H9 (cell line): ENCODE results near the gene AIG1. TPM values are rescaled to one million over a fixed set of nuclear protein-coding genes. Genes with fewer than 3 reads are reported as not detected.
A peak's percentile ranks its signal among the peaks of the same experiment; 100 is the strongest.

ENCODE experiments used
- DNase-seq: peaks from one replicate; pipeline ENCODE4 v3.0.0-alpha.2; 2017
- H2AFZ ChIP-seq: one replicate; pipeline ENCODE4 v1.6.1; 2013; ENCODE audit warnings: mild to moderate bottlenecking, low read length, control low read depth, moderate library complexity
- H2AK5ac ChIP-seq: 2 replicates; pipeline ENCODE4 v1.6.1; 2013; ENCODE audit warnings: low read length, control low read depth, mixed read lengths; ENCODE audit not compliant: insufficient read length
- H2BK120ac ChIP-seq: one replicate; pipeline ENCODE4 v1.6.1; 2013; ENCODE audit warnings: low read depth, mild to moderate bottlenecking, low read length, control low read depth, inconsistent platforms; ENCODE audit not compliant: poor library complexity, severe bottlenecking
- H2BK12ac ChIP-seq: 2 replicates; pipeline ENCODE4 v1.6.1; 2013; ENCODE audit warnings: low read length, control low read depth, mixed read lengths, low read depth; ENCODE audit not compliant: insufficient read length
- H2BK15ac ChIP-seq: 2 replicates; pipeline ENCODE4 v1.6.1; 2013; ENCODE audit warnings: low read depth, low read length, control low read depth
- H2BK20ac ChIP-seq: one replicate; pipeline ENCODE4 v1.6.1; 2013; ENCODE audit warnings: low read depth, mild to moderate bottlenecking, low read length, control low read depth, inconsistent platforms; ENCODE audit not compliant: poor library complexity, severe bottlenecking
- H2BK5ac ChIP-seq: 2 replicates; pipeline ENCODE4 v1.6.1; 2013; ENCODE audit warnings: low read length, control low read depth, mixed read lengths; ENCODE audit not compliant: insufficient read length
- H3K14ac ChIP-seq: 2 replicates; pipeline ENCODE4 v1.6.1; 2013; ENCODE audit warnings: low read length, control low read depth; ENCODE audit not compliant: insufficient read depth
- H3K18ac ChIP-seq: 2 replicates; pipeline ENCODE4 v1.6.1; 2013; ENCODE audit warnings: low read depth, mild to moderate bottlenecking, mixed read lengths, low read length, control low read depth; ENCODE audit not compliant: insufficient read length
- H3K23ac ChIP-seq: 2 replicates; pipeline ENCODE4 v1.6.1; 2013; ENCODE audit warnings: low read length, control low read depth, mixed read lengths, low read depth; ENCODE audit not compliant: insufficient read length
- H3K23me2 ChIP-seq: 2 replicates; pipeline ENCODE4 v1.6.1; 2013; ENCODE audit warnings: low read depth, mild to moderate bottlenecking, mixed read lengths, low read length, control low read depth; ENCODE audit not compliant: insufficient read length, poor library complexity, severe bottlenecking
- H3K27ac ChIP-seq: 2 replicates; pipeline ENCODE4 v1.5.1; 2013; ENCODE audit warnings: low read length, control low read depth, mixed read lengths, low read depth; ENCODE audit not compliant: insufficient read length
- H3K27me3 ChIP-seq: 2 replicates; pipeline ENCODE4 v1.6.1; 2013; ENCODE audit warnings: low read length, control low read depth, inconsistent platforms; ENCODE audit not compliant: insufficient read depth
- H3K4ac ChIP-seq: 2 replicates; pipeline ENCODE4 v1.6.1; 2013; ENCODE audit warnings: low read depth, mild to moderate bottlenecking, control low read depth, inconsistent platforms, low read length, moderate library complexity
- H3K4me1 ChIP-seq: 2 replicates; pipeline ENCODE4 v1.6.1; 2013; ENCODE audit warnings: low read length, control low read depth, inconsistent platforms; ENCODE audit not compliant: insufficient read depth
- H3K4me2 ChIP-seq: 2 replicates; pipeline ENCODE4 v1.6.1; 2013; ENCODE audit warnings: low read length, control low read depth, mixed read lengths; ENCODE audit not compliant: insufficient read length, insufficient read depth
- H3K56ac ChIP-seq: 2 replicates; pipeline ENCODE4 v1.6.1; 2013; ENCODE audit warnings: low read depth, mild to moderate bottlenecking, mixed read lengths, low read length, control low read depth; ENCODE audit not compliant: insufficient read length
- H3K79me1 ChIP-seq: 2 replicates; pipeline ENCODE4 v1.6.1; 2013; ENCODE audit warnings: low read depth, mild to moderate bottlenecking, moderate library complexity, low read length, control low read depth, inconsistent platforms; ENCODE audit not compliant: insufficient read depth, poor library complexity, severe bottlenecking
- H3K79me2 ChIP-seq: 2 replicates; pipeline ENCODE4 v1.6.1; 2013; ENCODE audit warnings: low read length, control low read depth, inconsistent platforms; ENCODE audit not compliant: insufficient read depth
- H3K9ac ChIP-seq: 2 replicates; pipeline ENCODE4 v1.6.1; 2013; ENCODE audit warnings: low read length, control low read depth, mixed read lengths; ENCODE audit not compliant: insufficient read length; ENCODE audit errors: extremely low read depth
- H3K9me3 ChIP-seq: one replicate; pipeline ENCODE4 v1.6.1; 2013; ENCODE audit warnings: low read depth, low read length, inconsistent platforms; ENCODE audit not compliant: control insufficient read depth
- H3T11ph ChIP-seq: one replicate; pipeline ENCODE4 v1.6.1; 2013; ENCODE audit warnings: mild to moderate bottlenecking, low read length, control low read depth, inconsistent platforms
- H4K20me1 ChIP-seq: one replicate; pipeline ENCODE4 v1.6.1; 2013; ENCODE audit not compliant: control insufficient read depth, insufficient read length, insufficient read depth
- H4K5ac ChIP-seq: 2 replicates; pipeline ENCODE4 v1.6.1; 2013; ENCODE audit warnings: low read depth, mild to moderate bottlenecking, mixed read lengths, low read length, control low read depth; ENCODE audit not compliant: insufficient read length
- H4K8ac ChIP-seq: replicated peaks from 2 replicates; pipeline ENCODE4 v1.6.1; 2013; ENCODE audit warnings: low read length, control low read depth, mixed read lengths, low read depth; ENCODE audit not compliant: insufficient read length
- H4K91ac ChIP-seq: 2 replicates; pipeline ENCODE4 v1.6.1; 2013; ENCODE audit warnings: low read depth, mild to moderate bottlenecking, moderate library complexity, mixed read lengths, low read length, control low read depth; ENCODE audit not compliant: insufficient read length
- H3K27ac Mint-ChIP-seq, 3 experiments: 2 replicates in 2 of 3; 3 replicates in 1 of 3; pipeline ENCODE4 v1.8.0; 2020 to 2021; ENCODE audit warnings: mixed read lengths in 3 of 3, mild to moderate bottlenecking in 1 of 3, moderate library complexity in 1 of 3
- H3K27me3 Mint-ChIP-seq: 2 replicates; pipeline ENCODE4 v1.8.0; 2021; ENCODE audit warnings: low read depth, mild to moderate bottlenecking, moderate library complexity, mixed read lengths
- H3K36me3 Mint-ChIP-seq, 3 experiments: 2 replicates in 2 of 3; 3 replicates in 1 of 3; pipeline ENCODE4 v1.8.0; 2020 to 2021; ENCODE audit warnings: low read depth in 3 of 3, mixed read lengths in 3 of 3; ENCODE audit not compliant: insufficient read depth in 1 of 3
- H3K4me1 Mint-ChIP-seq, 2 experiments: 2 replicates each; pipeline ENCODE4 v1.8.0; 2020; ENCODE audit warnings: mixed read lengths in 2 of 2
- H3K4me3 Mint-ChIP-seq, 2 experiments: 2 replicates in 1 of 2; 3 replicates in 1 of 2; pipeline ENCODE4 v1.8.0; 2020 to 2021; ENCODE audit warnings: mild to moderate bottlenecking in 2 of 2, mixed read lengths in 2 of 2, moderate library complexity in 1 of 2
- H3K9me3 Mint-ChIP-seq, 2 experiments: 2 replicates in 1 of 2; 3 replicates in 1 of 2; pipeline ENCODE4 v1.8.0; 2020; ENCODE audit warnings: mild to moderate bottlenecking in 2 of 2, mixed read lengths in 2 of 2, moderate library complexity in 1 of 2
- CTCF ChIP-seq: fragments of 200-600 bp; sonication (generic); conservative IDR thresholded peaks from 3 replicates; pipeline ENCODE4 v1.8.0; 2021; ENCODE audit warnings: antibody characterized with exemption, mild to moderate bottlenecking
- WGBS: extraction: QIAGEN DNeasy Blood & Tissue Kit; methylation state at CpG from one replicate; pipeline ENCODE4 v1.1.7; 2013; ENCODE audit warnings: missing lambda C conversion rate, low lambda C conversion rate, mixed read lengths; ENCODE audit not compliant: insufficient read length; ENCODE audit errors: extremely low coverage; 5-methylcytosine and 5-hydroxymethylcytosine counted together
- total RNA-seq: library from RNA; stranded (reverse); gene quantifications from 2 replicates; pipeline ENCODE4 v1.2.1, GENCODE V29; 2021

Gene AIG1
- total RNA-seq, 1 experiment from 2014 or later, result 44.6 TPM

GRCh38 chr6:143227675-143228074 lies 167.0 kb downstream of the AIG1 start:
- no peaks in the 10 kb centered on the region for H3K9me3 Mint-ChIP-seq
- peaks cover 0 to 8% (median 0%) of the 10 kb centered on the region in 3 experiments; a peak in 2 of 7 replicates for H3K36me3 Mint-ChIP-seq
- H3K18ac ChIP-seq, result no peak overlapping the region
- no peak overlapping the region for H3K27ac ChIP-seq
- no peak overlapping the region for H2BK120ac ChIP-seq
- H3K9me3 ChIP-seq, result no peaks in the 10 kb centered on the region
- no peaks in the 10 kb centered on the region for H3K79me1 ChIP-seq
- no peak overlapping the region for H3K9ac ChIP-seq
- no peak overlapping the region for H2BK15ac ChIP-seq
- H4K20me1 ChIP-seq, result no peaks in the 10 kb centered on the region
- no peak overlapping the region for H3T11ph ChIP-seq
- H3K4ac ChIP-seq, result no peak overlapping the region
- no peak overlapping the region for H3K56ac ChIP-seq
- no CpG with 5 or more reads among the region's 3 CpGs for WGBS
- no peak overlapping the region for H2BK12ac ChIP-seq
- H3K27me3 ChIP-seq, result no peaks in the 10 kb centered on the region
- H3K4me1 ChIP-seq, result no peaks in the 10 kb centered on the region; the same call in 1 of the 2 replicates
- H3K4me3 Mint-ChIP-seq, result no peak overlapping the region
- no peak overlapping the region for H3K23ac ChIP-seq
- DNase-seq, result no peak
- H2BK5ac ChIP-seq, result no peak overlapping the region
- H2AFZ ChIP-seq, result no peak overlapping the region
- no peaks in the 10 kb centered on the region for H3K27me3 Mint-ChIP-seq
- no peak overlapping the region for H4K8ac ChIP-seq
- no peak overlapping the region for H4K91ac ChIP-seq
- TF ChIP-seq CTCF, result no peak
- no peaks in the 10 kb centered on the region for H3K79me2 ChIP-seq
- H4K5ac ChIP-seq, result no peak overlapping the region
- no peak overlapping the region for H3K14ac ChIP-seq
- H3K23me2 ChIP-seq, result no peaks in the 10 kb centered on the region
- no peak overlapping the region for H2AK5ac ChIP-seq
- H3K27ac Mint-ChIP-seq, result peak overlapping the region in 1 of 3 experiments; percentile 37; a peak in 1 of 7 replicates
- H3K4me2 ChIP-seq, result no peak overlapping the region
- H3K4me1 Mint-ChIP-seq, result peaks cover 3 to 6% of the 10 kb centered on the region in 2 experiments
- no peak overlapping the region for H2BK20ac ChIP-seq
